HG03521 (cell line): ENCODE measurements around the gene CCRL2.

Experiments
- ATAC-seq: cut with Tn5 transposase; IDR thresholded peaks from one replicate; pipeline ENCODE4 v1.9.1; 2021; ENCODE audit warnings: mild to moderate bottlenecking, moderate library complexity; ENCODE audit not compliant: unreplicated experiment

Gene CCRL2

GRCh38 chr3:46455231-46456115, 48.4 kb downstream of the CCRL2 start:
- no peak for ATAC-seq

GRCh38 chr3:46456118-46456517, 49.1 kb downstream of the CCRL2 start:
- ATAC-seq: no peak
